CD4-positive, alpha-beta T cell treated with Interferon gamma for 1 hour (primary cell): ENCODE data around the gene ARL15.

ENCODE experiments used
- DNase-seq: peaks from one replicate; pipeline ENCODE4 v3.0.0-alpha.2; 2020

ARL15 gene

DNA sequence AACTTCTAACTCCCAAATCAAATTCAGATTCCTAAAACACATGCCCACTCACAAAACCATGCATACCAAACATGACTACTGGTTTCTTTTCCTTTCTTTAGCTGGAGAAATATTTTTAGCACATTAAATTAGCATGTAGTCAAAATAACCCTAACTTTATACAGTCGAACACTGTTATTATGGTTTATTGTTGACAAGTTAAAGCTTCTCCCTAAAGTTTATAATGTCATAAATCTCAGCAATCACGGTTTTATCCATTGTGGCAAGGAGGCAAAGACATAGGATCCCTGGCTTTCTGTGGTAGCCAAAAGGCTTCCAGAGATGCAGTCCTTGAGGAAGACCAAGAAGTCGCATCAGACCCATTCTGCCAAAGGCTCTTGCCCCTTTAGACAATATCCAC, 27.5 kb downstream of the ARL15 start:
- DNase-seq: no peak

DNA sequence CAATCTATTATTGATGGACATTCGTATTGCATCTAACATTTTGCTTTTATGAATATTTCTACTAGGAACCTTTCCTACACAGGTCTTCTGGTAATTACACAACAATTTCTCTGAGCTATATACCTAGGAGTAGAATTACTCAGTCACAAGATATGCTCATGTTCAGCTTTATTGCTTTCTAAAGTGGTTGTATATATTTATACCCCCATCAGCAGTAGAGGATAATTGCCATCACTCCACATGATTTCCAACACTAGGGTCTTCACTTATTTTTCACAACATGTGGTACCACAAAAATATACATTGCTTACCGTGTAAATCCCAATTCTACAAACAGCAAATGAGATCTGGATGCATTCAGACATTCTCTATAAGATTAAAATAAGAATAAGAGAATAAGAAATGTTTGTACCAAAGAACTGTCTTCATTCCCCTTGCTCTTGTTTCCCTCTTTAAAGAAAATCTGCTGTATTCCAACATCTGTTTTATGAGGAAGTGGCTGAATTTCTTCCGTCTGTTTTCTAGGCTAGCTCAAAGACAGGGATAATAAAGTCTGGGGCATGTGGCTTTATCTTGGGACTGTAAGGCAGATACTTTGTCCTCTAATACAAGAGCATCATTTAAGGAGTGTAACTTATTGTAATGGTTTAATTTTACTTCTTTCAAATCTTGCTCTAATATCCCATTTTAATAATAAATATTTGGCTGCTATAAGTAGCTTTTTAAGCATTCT, 28.2 kb downstream of the ARL15 start:
- no peak for DNase-seq

- DNase-seq: no peak
Measured at GRCh38 chr5:54279960-54280359, 30.4 kb downstream of the ARL15 start.

DNA sequence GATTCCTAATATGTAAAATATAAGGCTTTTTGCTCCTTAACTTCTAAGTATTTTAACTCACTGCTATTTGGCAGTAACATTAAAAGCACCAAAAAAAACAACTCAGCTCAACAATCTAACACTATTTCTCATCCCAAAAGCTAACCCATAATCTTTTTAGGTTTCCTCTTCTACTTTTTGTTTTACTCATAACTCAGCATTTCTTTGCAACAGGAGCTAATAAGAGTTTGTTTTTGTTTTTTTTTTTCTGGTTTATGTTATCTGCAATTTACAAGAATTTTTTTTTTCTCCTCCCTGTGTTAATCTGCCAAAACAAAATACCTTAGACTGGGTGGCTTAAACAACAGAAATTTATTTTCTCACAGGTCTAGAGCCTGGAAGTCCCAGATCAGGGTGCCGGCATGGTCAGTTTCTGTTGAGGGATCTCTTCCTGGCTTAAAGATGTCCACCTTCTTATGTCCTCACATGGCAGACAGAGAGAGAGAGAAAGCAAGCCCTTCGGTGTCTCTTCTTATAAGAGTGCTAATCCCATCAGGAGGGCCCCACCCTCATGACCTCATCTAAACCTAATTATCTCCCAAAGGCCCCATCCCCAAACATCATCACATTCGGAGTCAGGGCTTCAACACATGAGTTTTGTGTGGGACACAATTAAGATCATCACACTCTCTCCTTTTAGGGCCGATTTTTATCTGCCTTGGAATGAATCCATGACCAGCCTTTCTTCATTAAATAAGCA, 31.2 kb downstream of the ARL15 start:
- DNase-seq: no peak

- no peak for DNase-seq
Measured at GRCh38 chr5:54278036-54278830, 32.1 kb downstream of the ARL15 start.

- no peak for DNase-seq
Measured at GRCh38 chr5:54276048-54276447, 34.3 kb downstream of the ARL15 start.

DNA sequence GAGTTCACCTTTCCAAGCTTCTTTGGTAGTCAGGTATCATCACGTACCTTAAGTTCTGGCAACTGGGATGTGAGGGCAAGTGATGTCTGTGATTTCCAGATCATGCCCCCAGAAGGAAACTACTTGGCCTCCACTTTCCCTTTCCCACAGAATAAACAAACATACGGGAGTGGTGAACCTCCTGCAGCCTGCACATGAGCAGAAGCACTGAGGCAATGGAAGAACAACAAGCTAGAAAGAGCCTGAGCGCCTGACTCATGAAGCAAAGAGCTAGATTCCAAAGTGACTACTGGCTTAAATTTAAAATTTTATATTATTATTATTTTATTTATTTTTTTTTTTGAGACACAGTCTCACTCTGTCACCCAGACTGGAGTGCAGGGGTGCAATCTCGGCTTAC, 35.0 kb downstream of the ARL15 start:
- no peak for DNase-seq

GRCh38 chr5:54274944-54275343, 35.4 kb downstream of the ARL15 start:
- no peak for DNase-seq

DNA sequence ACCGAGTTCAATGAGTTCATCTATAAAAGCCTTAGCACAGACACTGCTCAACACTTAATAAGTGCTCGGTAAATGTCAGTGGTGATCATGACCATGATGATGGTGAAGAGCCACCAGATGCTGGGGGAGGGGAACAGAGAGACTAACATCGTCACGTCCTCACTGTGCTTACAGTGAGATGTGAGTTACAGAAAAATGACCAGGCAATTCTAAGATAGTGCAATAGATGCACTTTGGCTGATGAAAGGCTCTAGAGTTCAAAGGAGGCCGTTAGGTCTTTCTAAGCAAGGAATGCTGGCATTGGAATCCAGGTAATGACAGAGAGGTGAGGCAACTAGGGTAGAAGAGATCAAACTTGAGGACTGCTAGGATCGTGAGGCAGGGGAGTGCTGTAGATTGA, 36.7 kb downstream of the ARL15 start:
- no peak for DNase-seq

- no peak for DNase-seq
Measured at GRCh38 chr5:54272746-54273145, 37.6 kb downstream of the ARL15 start.

DNA sequence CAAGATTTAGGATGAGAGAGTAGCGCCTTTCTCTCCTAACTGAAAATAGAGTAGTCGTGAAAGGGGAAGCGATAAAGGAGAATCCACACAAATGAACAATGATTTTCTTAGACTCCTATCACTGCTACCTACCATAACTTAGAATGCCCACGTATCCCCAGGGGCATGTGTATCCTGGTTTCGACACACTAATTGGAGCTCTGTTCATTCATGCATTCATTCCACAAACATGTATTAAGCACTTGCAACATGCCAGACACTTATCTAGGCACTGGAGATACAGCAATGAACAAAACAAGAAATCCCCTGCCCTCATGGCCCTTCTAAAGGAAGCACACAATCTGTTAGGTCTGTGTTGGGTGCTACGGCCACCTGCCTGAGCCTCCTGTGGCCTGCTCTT, 40.0 kb downstream of the ARL15 start:
- DNase-seq: no peak

- DNase-seq: no peak
Measured at GRCh38 chr5:54264574-54264973, 45.8 kb downstream of the ARL15 start.

DNA sequence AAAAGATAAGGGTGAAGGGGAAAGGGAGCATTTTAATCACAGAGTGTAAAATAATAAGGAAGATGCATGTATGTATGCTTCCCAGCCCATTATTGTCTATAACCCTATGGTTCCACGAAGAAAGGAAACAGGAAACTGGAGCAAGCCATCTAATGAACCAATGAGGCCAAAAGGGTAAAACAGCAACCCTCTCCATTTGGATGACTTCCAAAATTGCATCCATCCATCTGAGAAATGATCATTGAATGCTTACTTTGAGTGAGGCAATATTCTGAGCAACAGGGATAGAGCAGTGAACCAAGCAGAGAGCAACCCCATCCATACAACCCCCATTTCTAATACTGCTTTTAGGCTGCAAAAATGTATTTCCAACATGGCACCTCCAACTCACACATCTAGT, 46.9 kb downstream of the ARL15 start:
- DNase-seq: no peak

DNA sequence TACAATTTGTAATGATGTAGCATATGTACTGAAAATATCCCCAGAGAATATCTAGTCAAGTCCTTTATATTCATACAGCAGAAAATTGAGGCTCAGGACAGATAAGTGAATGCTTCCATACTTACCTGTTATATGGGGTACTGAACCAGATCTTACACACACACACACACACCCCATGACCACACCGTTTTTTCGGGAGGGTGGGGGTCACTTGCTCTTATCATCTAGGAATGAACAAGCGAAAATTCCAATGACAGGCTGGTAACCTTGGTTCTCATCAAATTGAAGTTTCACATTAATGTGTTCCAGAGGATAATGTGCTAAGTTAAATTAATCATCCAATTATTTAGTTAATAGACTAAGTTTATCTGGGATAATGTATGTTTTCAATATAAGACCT, 48.8 kb downstream of the ARL15 start:
- no peak for DNase-seq

DNA sequence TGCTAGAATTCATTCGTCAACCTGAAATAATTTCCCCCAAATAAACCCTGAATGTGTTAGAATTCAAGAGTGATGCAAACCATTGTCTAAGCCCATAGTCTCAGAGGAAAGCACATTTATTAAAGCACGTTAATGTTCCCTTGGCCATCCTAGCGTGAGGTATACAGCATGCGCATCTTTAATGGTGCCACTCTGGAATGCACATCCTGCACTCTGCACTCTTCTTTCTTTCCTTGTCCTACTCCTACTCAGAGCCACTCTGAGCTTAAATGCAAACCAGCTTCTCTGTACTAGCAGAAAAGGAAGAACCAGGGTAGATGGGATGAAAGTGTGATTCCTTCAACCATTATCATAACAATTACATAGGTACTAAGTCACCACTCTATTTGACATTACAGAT, 50.4 kb downstream of the ARL15 start:
- no peak for DNase-seq

DNA sequence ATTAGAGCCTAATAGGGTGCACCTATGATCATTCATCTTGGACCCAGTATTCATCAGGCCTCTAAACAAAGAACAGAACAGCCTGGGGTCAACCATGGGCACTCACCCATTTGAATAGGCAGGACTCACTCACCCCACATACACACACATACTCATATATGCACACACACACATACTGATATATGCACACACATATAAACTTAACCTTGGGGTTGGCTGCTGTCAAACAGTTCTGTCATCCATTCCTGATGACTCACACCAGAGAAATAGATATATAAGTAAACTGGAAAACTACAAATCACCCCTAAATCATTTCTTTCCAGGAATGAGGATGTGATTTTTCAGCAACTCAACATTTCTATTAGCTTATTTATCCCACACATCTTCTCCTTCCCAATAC, 51.3 kb downstream of the ARL15 start:
- no peak for DNase-seq

GRCh38 chr5:54257366-54258118, 52.8 kb downstream of the ARL15 start:
- DNase-seq: no peak

DNA sequence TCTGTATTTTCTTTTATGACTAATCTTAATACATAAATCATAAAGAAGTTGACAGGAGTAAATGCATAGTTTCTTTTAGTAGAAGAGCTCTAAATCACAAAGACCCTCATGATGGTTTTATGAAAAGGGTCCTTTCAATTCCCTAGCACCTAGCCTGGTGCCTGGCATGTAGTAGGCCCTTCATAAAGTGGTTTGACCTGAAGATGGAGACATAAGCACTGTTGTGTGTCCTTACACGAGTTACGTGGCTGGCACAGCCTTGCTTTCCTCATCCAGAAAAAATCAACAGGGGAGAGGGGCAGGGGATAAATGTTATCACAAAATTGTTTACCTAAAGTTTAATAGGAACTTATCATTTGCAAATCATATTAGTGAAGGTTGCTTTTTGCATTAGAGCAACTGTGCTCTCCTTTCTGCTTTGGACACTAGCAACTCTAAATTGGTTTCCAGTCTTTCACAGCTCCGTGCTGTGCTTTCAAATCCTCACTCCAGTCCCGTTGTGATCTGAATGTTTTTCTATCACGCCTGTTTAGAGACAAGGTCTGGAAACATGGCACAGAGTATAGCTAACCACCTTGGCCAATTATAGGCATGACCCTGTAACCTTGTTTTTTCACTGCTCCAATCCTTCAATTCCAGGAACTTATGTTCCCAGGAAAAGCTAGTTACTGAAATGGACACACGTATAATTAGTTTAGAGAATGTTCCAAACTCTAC, 55.7 kb downstream of the ARL15 start:
- DNase-seq: no peak

DNA sequence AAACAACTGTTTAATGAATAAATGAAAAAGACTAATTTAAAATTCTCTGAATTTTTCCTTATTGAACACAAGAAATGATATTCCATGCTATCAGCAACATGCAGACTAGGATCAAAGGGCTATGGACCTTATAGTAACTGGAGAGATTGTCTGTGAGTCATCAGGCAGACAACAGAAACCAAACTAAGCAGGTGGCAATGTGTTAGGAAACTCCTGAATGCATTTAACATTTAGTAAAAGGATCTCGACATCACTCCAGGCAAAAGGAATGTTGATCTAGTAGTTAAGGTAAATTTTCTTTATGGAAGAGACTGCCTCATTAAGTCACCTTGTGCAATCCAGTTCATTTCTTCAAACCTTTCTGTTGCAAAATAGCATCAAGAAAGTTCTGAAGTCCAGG, 58.4 kb downstream of the ARL15 start:
- no peak for DNase-seq

GRCh38 chr5:54249210-54250028, 61.0 kb downstream of the ARL15 start:
- DNase-seq: no peak

DNA sequence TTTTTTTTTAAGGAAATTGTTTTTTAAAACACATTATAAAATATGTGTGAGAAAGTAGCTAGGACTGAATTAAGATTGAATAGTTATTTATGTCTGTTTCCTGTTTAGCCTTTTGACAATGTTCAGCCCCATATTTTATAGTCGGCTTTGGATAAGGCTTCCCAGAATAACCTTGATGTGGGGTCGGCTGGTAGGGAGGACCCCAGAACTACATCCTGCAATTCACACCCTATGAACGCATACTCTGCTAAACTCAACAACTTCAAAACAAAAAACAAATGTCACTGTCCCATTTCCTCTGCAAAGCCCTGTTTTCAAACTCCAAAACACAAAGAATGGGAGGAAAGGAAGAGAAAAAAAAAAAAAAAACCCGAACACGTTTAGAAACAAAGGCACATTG, 63.1 kb downstream of the ARL15 start:
- DNase-seq: no peak
